ENCODE data around the gene CDAN1. TPM values are rescaled to one million over a fixed set of nuclear protein-coding genes. Genes with fewer than 3 reads are reported as not detected.

The CDAN1 gene
- total and polyA plus RNA-seq, 2 of the 8 experiments (the other 6 are each of a cell fraction or from before 2014, with no cell fraction given) = 4.5 to 18.6 TPM

- no peak for TF ChIP-seq SIN3A (conservative IDR thresholded peaks at IDR 0.05 in 1 of 2, IDR thresholded peaks at IDR 0.05 in 1 of 2; ENCODE audit: low read depth in 1 of 2, low read length in 2 of 2)
Observed at GRCh38 chr15:42691770-42692169, 45.2 kb downstream of the CDAN1 start (continued).
